Nasal cavity respiratory epithelium epithelial cell of viscerocranial mucosa (primary cell): ENCODE results near the gene ZNF865. TPM values are rescaled to one million over a fixed set of nuclear protein-coding genes. Genes with fewer than 3 reads are reported as not detected.

Experiments
- total RNA-seq: library from RNA; depleted of rRNA; stranded (reverse); fragments of >200 nt; gene quantifications from 2 replicates; pipeline ENCODE4 v1.2.3, GENCODE V29; 2014

Gene ZNF865
- 0.68 and 4.1 TPM in 2 replicates for total RNA-seq

DNA sequence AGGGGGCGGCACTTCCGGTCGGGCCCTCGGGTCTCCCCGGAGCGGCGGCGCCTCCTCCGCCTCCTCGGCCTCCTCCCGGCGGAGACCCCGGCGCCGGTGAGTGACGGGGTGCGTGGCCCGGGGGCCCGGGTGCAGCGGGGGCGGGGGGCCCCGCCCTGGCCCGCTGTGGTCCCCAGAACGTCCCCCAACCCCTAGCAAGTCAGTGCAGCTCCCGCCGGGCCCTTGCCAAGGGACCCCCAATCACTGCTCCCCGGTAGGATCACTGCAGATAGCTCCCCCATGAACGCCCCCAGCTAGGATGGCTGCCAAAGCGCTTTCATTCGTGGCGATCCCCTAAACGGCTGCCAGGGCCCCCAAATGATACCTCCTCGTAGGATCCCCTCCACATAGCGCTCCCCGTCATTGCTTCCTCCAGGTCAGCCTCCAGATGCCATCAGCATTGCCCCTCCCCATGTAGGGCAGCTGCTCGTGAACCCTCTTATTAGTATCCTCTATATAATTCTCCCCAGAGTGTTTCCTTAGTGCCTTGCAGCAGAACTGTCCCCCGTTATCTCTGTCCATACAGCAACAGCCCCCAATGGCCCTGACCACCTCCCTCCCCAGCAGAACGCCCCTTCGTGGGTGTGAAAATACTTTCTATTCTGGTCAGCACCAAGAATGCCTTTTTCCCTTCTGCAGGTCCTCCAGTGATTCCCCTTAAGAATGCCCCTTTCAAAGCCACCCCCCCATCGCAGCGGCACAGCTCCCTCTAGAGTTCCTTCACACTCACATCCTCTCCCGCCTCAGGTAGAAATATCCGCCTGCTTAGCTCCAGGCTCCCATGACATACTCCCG is at the start of gene ZNF865:
TSS of gene ZNF865 (plus strand) at position 11 of the 834 bp plus-strand sequence. CDS start 7,972 bp downstream, outside the sequence.

DNA sequence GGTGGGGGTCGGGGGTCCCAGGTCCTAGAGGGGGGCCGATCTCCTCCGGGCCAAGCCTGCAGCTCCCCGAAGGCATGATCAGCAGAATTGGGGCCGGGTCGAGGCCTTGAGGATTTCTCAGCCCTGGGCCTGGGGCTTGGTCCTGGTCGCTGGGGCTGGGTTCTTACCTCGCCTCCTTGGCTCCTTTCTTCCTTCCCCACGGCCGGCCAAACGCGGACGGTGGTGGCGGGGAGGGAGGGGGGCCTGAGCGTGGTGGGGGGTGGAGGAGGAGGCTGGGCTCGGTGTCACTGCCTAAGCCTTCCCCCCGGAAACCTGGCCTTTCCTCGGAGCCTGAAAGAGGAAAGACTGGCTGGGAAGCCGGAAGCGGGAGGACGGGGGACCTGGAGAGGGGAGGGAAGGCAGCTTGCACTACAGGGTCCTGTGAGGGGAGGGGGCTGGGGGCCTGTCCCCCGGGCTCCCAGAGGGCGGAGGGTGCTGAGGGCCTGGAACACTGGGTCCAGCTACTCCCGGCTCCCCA is 24.8 kb upstream of the ZNF865 start, which contains the start of gene ZNF579:
TSS of gene ZNF579 (minus strand) at position 221 of the 517 bp plus-strand sequence. CDS start 1,209 bp downstream, outside the sequence.

GRCh38 chr19:55599468-55599841 is 6.0 kb upstream of the ZNF865 start, which contains the start of gene FIZ1:
FIZ1 (minus strand) TSS chr19:55599517; CDS start chr19:55597865, 1,652 bp downstream.

DNA sequence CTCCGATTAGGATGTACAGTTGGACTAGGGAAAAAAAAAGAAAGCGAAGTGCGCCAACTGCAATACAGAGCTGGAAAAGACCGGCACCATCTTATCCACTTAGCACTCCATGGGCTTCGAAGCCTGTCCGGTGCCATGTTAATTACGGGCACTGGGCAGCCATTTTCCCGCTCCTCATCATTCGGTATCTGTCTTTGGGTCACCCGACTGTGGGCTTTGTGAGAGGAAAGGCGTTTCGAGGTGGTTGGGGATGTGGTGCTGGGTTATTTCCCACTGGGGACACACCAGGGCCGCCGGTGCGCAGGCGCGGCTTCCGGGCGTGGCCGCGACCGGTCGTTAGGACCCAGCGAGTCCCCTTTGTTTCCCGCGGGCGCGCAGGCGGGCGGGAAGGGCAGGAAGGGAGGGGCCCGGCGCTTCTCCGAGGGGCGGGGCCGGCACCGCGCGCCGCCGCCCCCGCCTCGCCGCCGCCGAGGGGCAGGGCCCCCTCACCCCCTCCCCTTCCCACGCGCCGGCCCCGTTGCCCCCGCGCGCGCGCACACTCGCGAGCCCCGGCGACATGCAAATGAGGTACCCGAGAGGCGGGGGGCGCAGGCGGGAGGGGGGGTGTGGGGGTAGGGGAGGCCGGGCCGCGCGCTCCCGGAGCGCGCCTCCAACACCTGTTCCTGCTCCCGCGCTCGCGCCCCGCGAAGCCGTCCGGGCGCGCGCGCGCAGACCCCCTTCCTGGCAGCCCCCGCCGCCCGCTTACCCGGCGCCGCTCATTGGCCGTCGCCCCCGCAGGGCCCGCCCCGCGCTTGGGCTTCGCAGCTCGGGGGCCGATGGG is 5.4 kb upstream of the ZNF865 start, which contains the start of gene ZNF524:
TSS of gene ZNF524 (plus strand) at position 447 of the 820 bp plus-strand sequence. CDS start 1,825 bp downstream, outside the sequence.

DNA sequence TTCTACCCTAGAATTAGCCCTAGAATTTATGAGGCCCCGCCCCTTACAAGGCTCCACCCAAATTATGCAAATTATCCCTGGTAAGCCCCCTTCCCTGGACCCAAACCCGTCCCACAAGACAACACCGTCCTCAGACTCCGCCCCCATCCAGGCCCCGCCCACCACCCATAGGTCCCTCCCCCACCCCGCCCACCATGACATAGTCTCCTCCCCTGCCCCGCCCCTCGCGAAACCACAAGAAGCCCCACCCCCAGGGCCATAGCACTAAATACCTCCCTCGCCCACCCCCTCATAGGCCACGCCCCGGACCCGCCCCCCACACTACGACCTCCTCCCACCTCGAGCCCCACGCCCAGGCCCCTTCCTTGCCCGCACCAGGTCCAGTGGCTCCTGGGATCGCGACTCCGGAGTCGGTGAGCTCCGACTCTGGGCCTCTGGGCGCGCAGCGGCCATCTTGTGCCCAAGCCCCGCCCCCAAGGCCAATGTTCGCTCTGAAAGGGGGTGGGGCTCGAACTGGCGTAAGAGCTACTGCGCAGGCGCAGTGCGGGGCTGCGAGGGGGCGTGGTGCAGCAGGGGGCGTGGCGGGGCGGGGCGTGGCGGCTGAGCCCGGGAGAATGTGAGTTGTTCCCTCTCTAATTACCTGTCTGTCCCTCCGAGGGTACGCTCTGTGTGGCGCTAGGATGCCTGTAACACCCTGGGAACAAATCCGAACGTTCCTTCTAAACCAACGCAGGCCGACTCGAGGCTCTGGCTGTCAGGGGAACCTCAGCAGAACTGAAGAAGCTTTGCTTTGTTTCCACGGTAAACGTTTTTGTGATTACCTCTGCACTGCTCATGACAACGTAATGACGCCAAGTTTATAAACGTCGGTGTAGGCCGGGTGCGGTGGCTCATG is 18.9 kb downstream of the ZNF865 start, which contains the start of gene ZNF784:
TSS of gene ZNF784 (minus strand) at position 458 of the 895 bp plus-strand sequence. CDS start at position 453, 5 bp downstream.

DNA sequence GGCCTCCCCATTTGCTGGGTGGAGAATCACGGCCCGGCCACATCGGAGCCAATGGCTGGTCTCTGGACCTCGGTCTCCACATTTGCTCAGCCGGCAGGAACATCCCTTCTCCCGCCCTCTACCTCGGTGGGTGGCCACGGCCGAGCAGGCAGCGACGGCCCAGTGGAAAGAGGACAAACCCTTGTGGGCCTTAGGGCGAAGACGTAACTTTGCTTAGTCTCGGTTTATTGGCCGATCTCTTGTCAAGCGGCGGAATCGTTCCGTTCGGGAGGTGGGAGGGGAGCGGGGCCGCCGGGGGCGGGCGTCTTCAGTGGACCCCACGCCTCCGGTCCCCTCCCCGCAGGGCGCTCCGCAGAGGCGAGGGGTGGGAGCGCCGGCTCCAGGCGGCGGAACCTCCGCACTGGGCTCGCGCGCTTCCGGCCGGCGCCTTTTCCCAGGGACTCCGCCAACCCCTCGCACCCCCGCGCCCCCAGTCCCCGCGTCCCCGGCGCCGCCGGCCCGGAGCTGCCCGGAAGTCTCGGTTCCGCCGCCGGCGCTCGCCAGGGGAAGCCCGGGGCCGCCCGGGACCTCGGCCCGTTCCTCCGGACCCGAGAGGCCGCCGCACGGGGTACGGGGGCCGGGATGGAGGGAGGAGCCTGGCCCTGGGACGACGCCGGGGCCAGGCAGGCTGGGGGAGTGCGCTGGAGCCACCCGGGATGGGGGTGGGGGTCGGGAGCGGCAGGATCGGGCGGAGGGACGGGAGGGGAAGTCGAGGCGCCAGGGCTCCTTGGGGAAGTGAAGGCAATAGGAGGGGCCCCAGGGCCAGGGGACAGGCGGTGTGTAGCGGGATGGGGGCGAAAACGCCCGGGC is 35.4 kb downstream of the ZNF865 start, which contains the start of gene ZNF580:
TSS of gene ZNF580 (plus strand) at position 426 of the 849 bp plus-strand sequence. CDS start 1,507 bp downstream, outside the sequence.

DNA sequence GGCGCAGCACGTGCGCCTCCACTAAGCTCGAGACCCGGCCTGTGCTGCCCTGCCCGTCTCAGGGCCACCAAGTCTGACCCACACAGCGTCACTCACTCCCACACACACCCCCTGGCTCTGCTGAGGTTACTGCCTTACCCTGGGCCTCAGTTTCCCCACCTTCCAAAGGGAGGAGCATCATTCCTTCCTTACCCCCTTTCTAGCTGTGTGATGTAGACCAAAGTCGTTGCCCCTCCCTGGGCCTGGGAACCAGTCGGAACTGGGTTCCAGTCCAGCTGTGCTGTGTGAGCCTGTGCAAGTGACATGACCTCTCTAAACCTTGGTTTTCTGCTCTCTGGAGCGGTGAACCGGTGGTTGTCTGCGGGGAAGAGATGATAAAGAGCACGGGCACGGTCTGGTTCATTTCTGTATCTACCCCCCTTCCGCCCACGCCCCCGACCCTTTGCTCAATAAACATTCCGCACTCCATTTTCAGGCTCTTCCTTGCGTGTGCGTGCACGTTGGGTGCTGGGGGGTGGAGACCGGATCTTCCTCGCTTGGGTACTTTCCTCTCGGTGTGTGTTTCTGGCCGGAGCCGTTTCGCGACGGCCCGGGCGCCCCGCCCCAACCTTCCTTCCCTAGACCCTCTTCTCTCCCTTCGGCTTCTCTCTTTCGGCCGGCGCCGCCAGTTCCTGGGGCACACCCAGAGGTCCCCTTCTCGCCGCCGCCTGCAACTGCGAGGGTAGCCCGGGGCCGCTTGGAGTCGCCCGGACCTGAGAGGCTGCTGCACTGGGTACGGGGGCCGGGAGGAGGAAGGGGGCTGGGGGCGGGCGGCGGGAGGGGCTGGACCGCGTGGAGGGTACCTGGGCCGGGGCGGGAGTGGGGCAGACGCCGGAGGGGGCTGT is 37.8 kb downstream of the ZNF865 start, which contains the start of gene ZNF581:
TSS of gene ZNF581 (plus strand) at position 647 of the 884 bp plus-strand sequence. CDS start 923 bp downstream, outside the sequence.

DNA sequence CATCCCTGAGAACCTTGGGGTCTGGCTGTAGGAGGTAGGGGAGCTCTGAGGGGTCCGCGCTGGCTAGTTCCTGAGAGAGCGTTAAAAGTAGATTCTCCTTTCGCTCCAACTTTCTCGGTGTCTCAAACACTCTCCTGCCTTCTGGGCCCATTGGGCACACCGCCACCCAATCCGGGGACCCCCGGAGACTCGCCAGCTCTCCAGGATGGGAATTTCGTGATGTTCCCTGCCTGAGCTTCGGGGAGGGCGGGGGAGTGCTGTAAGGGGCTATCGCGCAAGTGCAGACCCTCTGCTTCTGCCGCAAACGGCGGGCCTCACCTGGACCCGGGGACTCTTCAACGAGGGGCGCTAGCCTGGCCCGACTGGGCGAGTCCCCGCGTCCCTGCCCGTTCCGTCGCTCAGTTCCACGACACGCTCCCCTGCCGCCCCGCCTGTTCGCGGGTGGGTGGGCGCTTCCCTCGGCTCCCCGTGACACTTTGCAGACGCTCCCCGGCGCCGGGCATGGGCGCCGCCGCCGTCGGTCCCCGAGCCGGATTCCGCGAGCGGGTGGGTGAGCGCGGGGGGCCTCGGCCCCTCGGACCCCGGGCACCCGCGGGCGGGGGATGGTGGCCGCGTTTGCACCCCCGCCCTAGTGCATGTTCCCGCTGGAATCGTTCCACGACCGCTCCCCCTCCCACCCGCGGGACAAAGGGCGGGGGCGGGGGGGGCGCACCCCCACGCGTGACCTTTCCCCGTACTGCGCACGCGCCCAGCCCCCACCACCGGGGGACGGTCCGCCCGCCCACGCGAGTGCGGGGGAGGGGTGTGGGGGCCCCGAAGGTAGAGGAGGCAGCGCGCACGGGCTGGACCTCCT is 42.5 kb downstream of the ZNF865 start, which contains the start of gene CCDC106:
TSS of gene CCDC106 (plus strand) at position 481 of the 853 bp plus-strand sequence. CDS start 835 bp downstream, outside the sequence.

GRCh38 chr19:55654868-55655647 is 49.6 kb downstream of the ZNF865 start, which contains the start of gene U2AF2:
U2AF2 (plus strand) TSS chr19:55655035; CDS start chr19:55655105, 70 bp downstream.

Other genes with a start within 250 kb of the ZNF865 start
- not detected in 2 replicates for gene GARIN5B, start 242.4 kb upstream of the ZNF865 start, total RNA-seq
- 0.34 and 1.6 TPM in 2 replicates for gene IL11, start 235.2 kb upstream of the ZNF865 start, total RNA-seq
- gene TMEM190, start 228.8 kb upstream of the ZNF865 start, total RNA-seq: not detected in 2 replicates
- 2.3 and 4.4 TPM in 2 replicates for gene TMEM238, start 221.4 kb upstream of the ZNF865 start, total RNA-seq
- gene RPL28, start 219.7 kb upstream of the ZNF865 start, total RNA-seq: 216 and 276 TPM in 2 replicates
- 26.8 and 37.9 TPM in 2 replicates for gene UBE2S, start 197.9 kb upstream of the ZNF865 start, total RNA-seq
- not detected in 2 replicates for gene SHISA7, start 162.3 kb upstream of the ZNF865 start, total RNA-seq
- 34.8 and 39.6 TPM in 2 replicates for gene ISOC2, start 144.0 kb upstream of the ZNF865 start, total RNA-seq
- not detected in 2 replicates for gene C19orf85, start 140.9 kb upstream of the ZNF865 start, total RNA-seq
- gene ZNF628, start 129.0 kb upstream of the ZNF865 start, total RNA-seq: 1.4 and 4.4 TPM in 2 replicates
- gene NAT14, start 120.5 kb upstream of the ZNF865 start, total RNA-seq: 2.1 and 2.7 TPM in 2 replicates
- 0.36 TPM in 1 of 2 replicates, not detected in the other for gene SSC5D, start 117.2 kb upstream of the ZNF865 start, total RNA-seq
- not detected in 2 replicates for gene SBK2, start 68.5 kb upstream of the ZNF865 start, total RNA-seq
- gene SBK3, start 60.1 kb upstream of the ZNF865 start, total RNA-seq: not detected in 2 replicates
- gene ZNF579, start 24.8 kb upstream of the ZNF865 start, total RNA-seq: 2.4 and 6.7 TPM in 2 replicates
- 4.8 and 5.4 TPM in 2 replicates for gene FIZ1, start 6.1 kb upstream of the ZNF865 start, total RNA-seq
- 14.8 and 16.1 TPM in 2 replicates for gene ZNF524, start 5.4 kb upstream of the ZNF865 start, total RNA-seq
- gene ZNF784, start 18.9 kb downstream of the ZNF865 start, total RNA-seq: 4.1 and 5.1 TPM in 2 replicates
- 3.1 and 4.6 TPM in 2 replicates for gene ZNF580, start 35.4 kb downstream of the ZNF865 start, total RNA-seq
- 14.4 and 16.8 TPM in 2 replicates for gene ZNF581, start 38.0 kb downstream of the ZNF865 start, total RNA-seq
- gene CCDC106, start 42.6 kb downstream of the ZNF865 start, total RNA-seq: 3.1 and 6.5 TPM in 2 replicates
- gene U2AF2, start 49.4 kb downstream of the ZNF865 start, total RNA-seq: 121 and 156 TPM in 2 replicates
- 21.5 and 192 TPM in 2 replicates for gene EPN1, start 69.6 kb downstream of the ZNF865 start, total RNA-seq
- not detected in 2 replicates for gene NLRP9, start 132.8 kb downstream of the ZNF865 start, total RNA-seq
- not detected in 2 replicates for gene RFPL4A, start 153.4 kb downstream of the ZNF865 start, total RNA-seq
- gene RFPL4AL1, start 163.5 kb downstream of the ZNF865 start, total RNA-seq: not detected in 2 replicates
- not detected in 2 replicates for gene NLRP11, start 226.4 kb downstream of the ZNF865 start, total RNA-seq
- not detected in 2 replicates for gene NLRP4, start 230.9 kb downstream of the ZNF865 start, total RNA-seq